NCI-H510A treated with DMSO at 0.1 percent for 48 hours (cell line): ENCODE data around the gene POLR2J2.
"Not testable (repeated sequence)": the region's sequence is repeated elsewhere in the genome, so short reads cannot be mapped to it uniquely, and the experiment has no call there.

Experiments
- DNase-seq: peaks from one replicate; lab custom pipeline; 2025; lab: John Stamatoyannopoulos, UW

Gene POLR2J2

GRCh38 chr7:102671956-102672307 lies 469 bp upstream of the POLR2J2 start:
- not testable (repeated sequence) for DNase-seq

GRCh38 chr7:102667523-102667922 lies 3.9 kb downstream of the POLR2J2 start:
- DNase-seq = not testable (repeated sequence)

GRCh38 chr7:102666850-102667249 lies 4.6 kb downstream of the POLR2J2 start:
- DNase-seq = not testable (repeated sequence)

GRCh38 chr7:102664765-102665164 lies 6.7 kb downstream of the POLR2J2 start:
- DNase-seq = not testable (repeated sequence)

- DNase-seq = not testable (repeated sequence)
Observed at GRCh38 chr7:102649924-102650323, 21.5 kb downstream of the POLR2J2 start, which contains the start of gene SPDYE2B. Gene SPDYE2B (plus strand): TSS chr7:102650319. CDS start chr7:102652349, 2,030 bp downstream.

GRCh38 chr7:102647813-102648212 lies 23.6 kb downstream of the POLR2J2 start:
- DNase-seq = not testable (repeated sequence)

GRCh38 chr7:102643404-102643803 lies 28.1 kb downstream of the POLR2J2 start:
- DNase-seq = not testable (repeated sequence)

- DNase-seq = not testable (repeated sequence)
Observed at GRCh38 chr7:102642691-102643090, 28.8 kb downstream of the POLR2J2 start, which contains the start of gene UPK3BL1. Gene UPK3BL1 (minus strand): TSS chr7:102642791. CDS start chr7:102642741, 50 bp downstream.

GRCh38 chr7:102638848-102639247 lies 32.6 kb downstream of the POLR2J2 start:
- DNase-seq = not testable (repeated sequence)

- not testable (repeated sequence) for DNase-seq
Observed at GRCh38 chr7:102636956-102637355, 34.5 kb downstream of the POLR2J2 start.

- DNase-seq = not testable (repeated sequence)
Observed at GRCh38 chr7:102635354-102635753, 36.1 kb downstream of the POLR2J2 start.

GRCh38 chr7:102634299-102634698 lies 37.2 kb downstream of the POLR2J2 start:
- not testable (repeated sequence) for DNase-seq

DNA sequence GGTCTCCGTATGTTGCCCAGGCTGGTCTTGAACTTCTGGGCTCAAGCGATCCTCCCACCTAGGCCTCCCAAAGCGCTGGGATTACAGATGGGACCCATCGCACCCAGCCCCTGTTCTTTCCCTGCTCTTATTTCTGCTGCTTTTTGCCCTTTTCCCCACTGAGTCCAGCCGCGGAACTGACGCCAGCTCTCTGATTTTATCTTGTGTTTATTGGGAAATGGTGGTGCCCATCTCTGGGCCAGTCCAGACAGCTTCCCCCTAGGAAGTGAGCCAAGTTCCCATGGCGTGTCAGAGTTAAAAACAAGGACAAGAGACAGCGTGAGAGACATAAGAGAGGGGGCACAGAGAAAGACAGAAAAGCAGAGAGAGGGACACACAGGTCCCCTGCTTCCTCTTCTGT lies 40.8 kb downstream of the POLR2J2 start:
- DNase-seq = not testable (repeated sequence)

- not testable (repeated sequence) for DNase-seq
Observed at GRCh38 chr7:102627271-102627904, 44.1 kb downstream of the POLR2J2 start.

DNA sequence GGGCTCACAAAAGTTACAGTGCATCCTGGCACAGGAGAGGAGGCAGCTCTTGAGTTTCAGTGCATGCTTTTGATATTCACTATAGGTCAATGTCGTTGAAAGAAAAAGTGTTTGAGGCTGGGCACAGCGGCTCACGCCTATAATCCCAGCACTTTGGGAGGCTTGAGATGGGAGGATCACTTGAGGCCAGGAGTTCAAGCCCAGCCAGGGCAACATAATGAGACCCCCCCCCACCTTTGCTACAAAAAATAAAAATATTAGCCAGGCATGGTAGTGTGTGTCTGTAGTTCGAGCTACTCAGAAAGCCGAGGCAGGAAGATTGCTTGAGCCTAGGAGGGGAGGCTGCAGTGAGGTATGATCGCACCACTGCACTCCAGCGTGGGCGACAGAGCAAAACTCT lies 53.3 kb downstream of the POLR2J2 start:
- DNase-seq = not testable (repeated sequence)

- not testable (repeated sequence) for DNase-seq
Observed at GRCh38 chr7:102616507-102617125, 54.8 kb downstream of the POLR2J2 start, which contains the start of gene RASA4. Gene RASA4 (minus strand): TSS chr7:102616756. CDS start chr7:102616689, 67 bp downstream.
